SU-DHL-6 (cell line): ENCODE data around the gene NEBL.

ENCODE experiments used
- EZH2phosphoT487 ChIP-seq: fragments of 200-600 bp; sonication (generic), shearing (Covaris generic); conservative IDR thresholded peaks from 2 replicates; pipeline ENCODE4 v1.6.1; 2018; ENCODE audit warnings: mild to moderate bottlenecking, antibody characterized with exemption, low read length, moderate library complexity, mixed read lengths
- TF ChIP-seq, protein P1 (sequence below): fragments of 200-600 bp; sonication (generic); IDR thresholded peaks from one replicate; pipeline ENCODE4 v1.5.1; 2017; ENCODE audit warnings: antibody characterized with exemption, mild to moderate bottlenecking, low read length, moderate library complexity; ENCODE audit not compliant: insufficient read depth, poor library complexity, severe bottlenecking

DNA sequence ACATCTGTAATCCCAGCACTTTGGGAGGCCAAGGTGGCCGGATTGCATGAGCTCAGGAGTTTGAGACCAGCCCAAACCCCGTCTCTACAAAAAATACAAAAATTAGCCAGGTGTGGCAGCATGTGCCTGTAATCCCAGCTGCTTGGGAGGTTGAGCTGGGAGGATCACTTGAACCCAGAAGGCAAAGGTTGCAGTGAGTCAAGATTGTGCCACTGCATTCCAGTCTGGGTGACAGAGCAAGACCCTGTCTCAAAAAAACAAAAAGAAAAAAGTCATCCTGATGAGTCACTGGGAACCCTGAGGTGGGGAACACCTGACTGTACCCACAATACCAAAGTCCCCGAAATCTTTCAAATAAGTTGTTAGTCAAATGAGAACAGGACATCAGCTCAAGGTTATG, 80.0 kb downstream of the NEBL start:
- TF ChIP-seq, protein P1, sequence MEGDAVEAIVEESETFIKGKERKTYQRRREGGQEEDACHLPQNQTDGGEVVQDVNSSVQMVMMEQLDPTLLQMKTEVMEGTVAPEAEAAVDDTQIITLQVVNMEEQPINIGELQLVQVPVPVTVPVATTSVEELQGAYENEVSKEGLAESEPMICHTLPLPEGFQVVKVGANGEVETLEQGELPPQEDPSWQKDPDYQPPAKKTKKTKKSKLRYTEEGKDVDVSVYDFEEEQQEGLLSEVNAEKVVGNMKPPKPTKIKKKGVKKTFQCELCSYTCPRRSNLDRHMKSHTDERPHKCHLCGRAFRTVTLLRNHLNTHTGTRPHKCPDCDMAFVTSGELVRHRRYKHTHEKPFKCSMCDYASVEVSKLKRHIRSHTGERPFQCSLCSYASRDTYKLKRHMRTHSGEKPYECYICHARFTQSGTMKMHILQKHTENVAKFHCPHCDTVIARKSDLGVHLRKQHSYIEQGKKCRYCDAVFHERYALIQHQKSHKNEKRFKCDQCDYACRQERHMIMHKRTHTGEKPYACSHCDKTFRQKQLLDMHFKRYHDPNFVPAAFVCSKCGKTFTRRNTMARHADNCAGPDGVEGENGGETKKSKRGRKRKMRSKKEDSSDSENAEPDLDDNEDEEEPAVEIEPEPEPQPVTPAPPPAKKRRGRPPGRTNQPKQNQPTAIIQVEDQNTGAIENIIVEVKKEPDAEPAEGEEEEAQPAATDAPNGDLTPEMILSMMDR: no peak
- no peak for TF ChIP-seq EZH2phosphoT487
